ENCODE results near the gene GABRQ.
A peak's percentile ranks its signal among the peaks of the same experiment; 100 is the strongest.

Gene GABRQ

DNA sequence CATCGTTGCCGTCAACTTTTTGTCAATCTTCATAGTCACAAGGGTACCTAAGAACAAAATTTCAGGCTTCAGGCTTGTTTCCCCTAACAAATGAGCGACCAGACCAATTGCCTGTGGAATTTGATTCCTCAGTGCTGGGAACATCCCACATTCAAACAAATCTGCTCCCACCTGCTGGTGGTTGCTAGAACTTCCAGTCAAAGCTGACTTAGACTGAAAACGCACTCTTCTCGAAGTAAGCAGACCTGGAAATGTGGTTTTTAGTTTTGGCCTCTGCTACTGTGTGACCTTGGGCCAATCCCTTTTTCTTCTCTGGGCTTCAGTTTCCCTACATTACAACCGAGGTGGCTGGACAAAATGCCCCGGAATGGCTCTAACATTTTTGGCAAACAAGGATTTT lies 1.8 kb upstream of the GABRQ start:
- no peak overlapping the region for H3K9ac ChIP-seq (ENCODE audit: insufficient read length)
- TF ChIP-seq POLR2AphosphoS5 (IDR thresholded peaks at IDR 0.05; ENCODE audit: borderline replicate concordance, low read depth, low read length) (no peak), FOXP2 (optimal IDR thresholded peaks at IDR 0.05; ENCODE audit: control extremely low read depth, extremely low read length, insufficient read depth) (no peak), EZH2 (IDR thresholded peaks at IDR 0.05) (no peak)
- no peaks in the 10 kb centered on the region for H3K9me3 ChIP-seq (ENCODE audit: low read depth, low read length)
- no peaks in the 10 kb centered on the region for H3K36me3 ChIP-seq (ENCODE audit: insufficient read depth, low read length)
- H3K4me3 ChIP-seq, result no peak overlapping the region
- peak; percentile 45 for DNase-seq (ENCODE audit: low read depth, low spot score)
- H3K27ac ChIP-seq, result no peak overlapping the region

DNA sequence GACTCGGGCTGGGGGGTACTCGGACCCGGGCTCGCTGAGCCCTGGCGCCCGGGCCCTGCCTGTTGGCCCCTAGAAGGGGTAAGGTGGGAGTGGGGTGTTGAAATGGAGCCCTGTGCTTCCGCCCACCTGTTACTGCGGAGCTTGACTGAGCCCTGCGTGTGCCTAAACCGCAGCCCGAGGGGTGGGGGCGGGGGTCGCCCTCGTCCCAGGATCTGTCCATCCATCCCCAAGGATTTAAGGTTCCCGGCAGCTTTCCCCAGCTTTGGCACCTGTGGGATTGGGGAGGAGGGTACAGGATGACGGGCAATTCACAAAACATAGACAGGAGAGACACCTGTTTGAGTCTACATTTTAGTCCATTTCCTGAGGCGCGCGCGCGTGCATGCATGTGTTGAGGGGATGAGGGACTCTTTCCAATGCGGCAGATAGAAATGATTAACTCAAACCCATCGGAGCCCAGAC lies 779 bp downstream of the GABRQ start:
- H3K4me3 ChIP-seq, result peak overlapping the region; percentile 74

DNA sequence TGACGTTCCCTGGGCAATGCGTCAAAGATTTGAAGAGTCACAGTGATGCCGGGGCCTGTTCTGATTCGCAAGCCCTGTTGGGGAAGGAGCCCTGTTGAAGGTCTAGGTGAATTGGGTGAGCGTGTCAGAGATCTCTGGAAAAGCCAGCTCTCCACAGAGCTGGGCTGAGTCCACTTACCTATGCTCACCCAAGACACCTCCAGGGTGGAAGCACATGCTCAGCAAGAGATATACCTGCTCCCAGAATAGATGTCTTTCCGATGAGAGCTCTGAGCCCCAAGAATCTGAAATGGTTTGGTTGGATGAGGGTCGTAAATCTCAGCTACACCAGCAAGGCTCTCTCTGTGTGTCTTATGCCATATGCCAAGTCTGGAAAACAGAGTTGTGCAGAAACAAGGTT lies 1.7 kb downstream of the GABRQ start:
- H3K27ac ChIP-seq, result no peak overlapping the region
- no peaks in the 10 kb centered on the region for H3K36me3 ChIP-seq (ENCODE audit: insufficient read depth, low read length)
- DNase-seq (ENCODE audit: low read depth, low spot score), result no peak
- TF ChIP-seq POLR2AphosphoS5 (IDR thresholded peaks at IDR 0.05; ENCODE audit: borderline replicate concordance, low read depth, low read length) (no peak), FOXP2 (optimal IDR thresholded peaks at IDR 0.05; ENCODE audit: control extremely low read depth, extremely low read length, insufficient read depth) (no peak), EZH2 (IDR thresholded peaks at IDR 0.05) (no peak)
- no peaks in the 10 kb centered on the region for H3K9me3 ChIP-seq (ENCODE audit: low read depth, low read length)
- H3K4me3 ChIP-seq, result no peak overlapping the region
- H3K9ac ChIP-seq (ENCODE audit: insufficient read length), result no peak overlapping the region

More for the DNA sequence above, 779 bp downstream of the GABRQ start:
- no peak for DNase-seq (ENCODE audit: low read depth, low spot score)
- TF ChIP-seq FOXP2 (optimal IDR thresholded peaks at IDR 0.05; ENCODE audit: control extremely low read depth, extremely low read length, insufficient read depth), result no peak
- no peak for TF ChIP-seq POLR2AphosphoS5 (IDR thresholded peaks at IDR 0.05; ENCODE audit: borderline replicate concordance, low read depth, low read length)
- no peak for TF ChIP-seq EZH2 (IDR thresholded peaks at IDR 0.05)
- Histone ChIP-seq H3K9ac (ENCODE audit: insufficient read length) (no peak overlapping the region), H3K27ac (no peak overlapping the region), H3K36me3 (ENCODE audit: insufficient read depth, low read length) (no peaks in the 10 kb centered on the region), H3K9me3 (ENCODE audit: low read depth, low read length) (no peaks in the 10 kb centered on the region)

DNA sequence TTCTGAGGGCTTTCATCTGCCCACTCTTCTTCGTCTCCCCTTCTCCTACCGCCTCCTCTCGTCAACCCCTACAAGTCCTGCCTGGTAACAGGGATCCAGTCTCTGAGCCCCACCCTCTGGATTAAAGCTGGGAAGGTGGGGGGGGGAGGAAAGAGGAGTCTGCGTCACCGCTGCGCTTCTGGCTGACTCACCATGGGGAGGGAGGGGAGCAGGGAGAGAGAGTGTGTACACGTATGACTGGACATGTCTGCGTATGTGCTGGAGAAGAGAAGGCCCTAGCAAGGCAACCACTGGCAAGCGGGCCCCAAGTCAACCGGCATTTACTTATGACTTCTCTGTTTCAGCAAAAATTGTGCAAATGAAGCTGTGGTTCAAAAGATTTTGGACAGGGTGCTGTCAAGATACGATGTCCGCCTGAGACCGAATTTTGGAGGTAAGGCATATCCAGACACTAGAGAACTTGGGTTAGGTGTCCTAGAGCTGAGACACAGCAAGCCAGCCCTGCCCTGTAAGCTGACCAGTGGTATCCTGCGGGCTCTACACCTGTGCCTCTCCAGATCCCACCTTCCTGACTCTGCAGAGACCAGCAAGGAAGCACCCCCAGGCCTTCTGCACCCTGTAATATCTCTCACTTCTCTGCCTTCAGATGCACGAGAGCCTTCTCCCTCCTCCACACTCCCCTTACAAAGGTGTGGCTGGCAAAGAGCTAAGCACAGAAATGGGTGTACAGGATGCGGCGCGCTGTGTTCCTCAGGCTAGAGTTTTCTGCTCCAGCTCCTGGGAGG lies 2.5 kb downstream of the GABRQ start:
- Histone ChIP-seq H3K36me3 (ENCODE audit: insufficient read depth, low read length) (no peaks in the 10 kb centered on the region), H3K4me3 (no peak overlapping the region), H3K9ac (ENCODE audit: insufficient read length) (no peak overlapping the region), H3K9me3 (ENCODE audit: low read depth, low read length) (no peaks in the 10 kb centered on the region), H3K27ac (no peak overlapping the region)
- DNase-seq (ENCODE audit: low read depth, low spot score), result no peak
- TF ChIP-seq EZH2 (IDR thresholded peaks at IDR 0.05) (no peak), FOXP2 (optimal IDR thresholded peaks at IDR 0.05; ENCODE audit: control extremely low read depth, extremely low read length, insufficient read depth) (no peak), POLR2AphosphoS5 (IDR thresholded peaks at IDR 0.05; ENCODE audit: borderline replicate concordance, low read depth, low read length) (no peak)

DNA sequence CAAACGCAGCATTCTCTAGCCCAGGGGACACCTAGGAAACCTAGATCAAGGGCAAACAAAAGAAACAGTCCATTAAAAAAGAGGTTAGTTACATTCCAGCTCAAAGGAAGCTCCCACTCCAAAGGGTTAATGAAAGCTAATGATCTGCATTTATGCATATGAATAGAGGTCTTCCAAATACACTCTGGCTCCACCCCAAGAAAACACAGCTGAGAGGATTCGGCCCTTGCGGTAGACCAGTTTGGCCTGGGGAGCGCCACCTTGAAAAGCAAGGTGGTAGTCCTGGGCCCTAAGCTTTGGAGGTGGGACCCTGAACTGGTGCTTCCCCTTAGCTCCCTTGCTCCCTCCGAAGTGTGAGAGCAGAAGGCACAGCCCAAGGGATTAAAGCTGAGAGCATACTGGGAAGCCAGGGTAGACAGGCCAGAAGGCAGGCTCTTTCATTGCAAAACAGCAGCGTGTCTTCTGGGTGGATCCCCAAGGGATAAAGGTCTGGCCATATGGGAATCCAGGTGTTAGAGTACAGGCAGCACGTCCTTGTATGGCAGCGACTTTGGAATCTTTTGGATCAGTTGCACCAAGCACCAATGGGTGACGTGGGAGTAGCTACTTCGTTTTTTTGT lies 3.7 kb downstream of the GABRQ start:
- DNase-seq (ENCODE audit: low read depth, low spot score), result no peak
- no peak overlapping the region for H3K27ac ChIP-seq

DNA sequence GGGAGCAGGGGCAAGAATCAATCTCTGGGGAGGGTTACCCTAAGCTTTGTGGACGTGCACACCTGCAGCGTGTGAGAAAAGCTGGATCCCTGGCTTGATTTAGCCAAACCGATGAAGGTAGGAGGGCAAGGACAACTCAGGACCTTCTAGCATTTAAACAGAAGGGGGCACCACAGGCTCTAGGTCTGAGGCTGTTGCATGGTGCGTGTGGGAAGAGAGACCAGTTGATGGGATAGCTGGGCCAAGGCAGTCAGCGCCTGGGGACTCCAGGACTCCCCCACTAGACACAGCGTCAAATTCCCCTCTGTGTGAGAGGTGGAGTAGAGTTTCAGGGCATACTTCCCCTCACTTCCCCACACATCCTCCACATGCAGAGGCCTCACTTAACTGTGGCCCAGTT lies 4.3 kb downstream of the GABRQ start:
- no peaks in the 10 kb centered on the region for H3K36me3 ChIP-seq (ENCODE audit: insufficient read depth, low read length)
- H3K27ac ChIP-seq, result no peak overlapping the region
- H3K9ac ChIP-seq (ENCODE audit: insufficient read length), result no peak overlapping the region
- DNase-seq (ENCODE audit: low read depth, low spot score), result no peak
- TF ChIP-seq FOXP2 (optimal IDR thresholded peaks at IDR 0.05; ENCODE audit: control extremely low read depth, extremely low read length, insufficient read depth) (no peak), EZH2 (IDR thresholded peaks at IDR 0.05) (no peak), POLR2AphosphoS5 (IDR thresholded peaks at IDR 0.05; ENCODE audit: borderline replicate concordance, low read depth, low read length) (no peak)
- no peak overlapping the region for H3K4me3 ChIP-seq
- no peaks in the 10 kb centered on the region for H3K9me3 ChIP-seq (ENCODE audit: low read depth, low read length)

More for the DNA sequence above, 3.7 kb downstream of the GABRQ start:
- Histone ChIP-seq H3K4me3 (no peak overlapping the region), H3K9me3 (ENCODE audit: low read depth, low read length) (no peaks in the 10 kb centered on the region), H3K9ac (ENCODE audit: insufficient read length) (no peak overlapping the region), H3K36me3 (ENCODE audit: insufficient read depth, low read length) (no peaks in the 10 kb centered on the region)
- no peak for TF ChIP-seq POLR2AphosphoS5 (IDR thresholded peaks at IDR 0.05; ENCODE audit: borderline replicate concordance, low read depth, low read length)
- TF ChIP-seq FOXP2 (optimal IDR thresholded peaks at IDR 0.05; ENCODE audit: control extremely low read depth, extremely low read length, insufficient read depth), result no peak
- TF ChIP-seq EZH2 (IDR thresholded peaks at IDR 0.05), result no peak

DNA sequence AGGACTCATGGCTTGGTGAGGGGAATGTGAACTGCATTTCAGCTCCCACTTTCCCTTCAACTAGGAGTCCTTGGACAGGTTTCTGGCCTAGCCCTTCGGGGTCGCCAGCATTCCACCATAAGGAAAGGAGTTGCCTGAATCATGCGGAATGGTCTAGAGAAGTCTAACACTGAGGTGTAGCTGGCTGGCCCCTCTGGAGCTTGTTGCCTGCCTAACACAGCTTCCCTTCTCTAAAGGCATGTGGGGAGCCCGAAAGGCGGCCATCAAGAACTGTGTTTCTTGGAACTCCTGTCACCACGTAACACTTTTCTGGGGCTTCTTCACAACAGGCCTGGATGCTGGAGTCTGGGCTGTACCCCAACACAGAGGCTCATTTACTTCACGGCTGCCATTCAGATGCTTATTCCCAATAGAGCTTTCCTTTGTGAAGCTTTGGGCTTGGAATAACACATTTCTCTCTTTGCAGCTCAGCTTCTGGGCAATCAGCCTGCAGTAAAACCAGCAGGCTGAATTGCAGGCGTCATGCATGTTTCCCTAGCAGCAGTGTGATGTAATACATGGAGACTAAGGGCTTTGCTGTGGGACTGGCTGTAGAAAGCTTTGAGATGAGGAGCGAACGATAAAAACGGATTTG lies 5.4 kb downstream of the GABRQ start:
- no peak for TF ChIP-seq FOXP2 (optimal IDR thresholded peaks at IDR 0.05; ENCODE audit: control extremely low read depth, extremely low read length, insufficient read depth)
- no peak for TF ChIP-seq POLR2AphosphoS5 (IDR thresholded peaks at IDR 0.05; ENCODE audit: borderline replicate concordance, low read depth, low read length)
- TF ChIP-seq EZH2 (IDR thresholded peaks at IDR 0.05), result no peak
- Histone ChIP-seq H3K27ac (no peak overlapping the region), H3K9me3 (ENCODE audit: low read depth, low read length) (no peaks in the 10 kb centered on the region)

DNA sequence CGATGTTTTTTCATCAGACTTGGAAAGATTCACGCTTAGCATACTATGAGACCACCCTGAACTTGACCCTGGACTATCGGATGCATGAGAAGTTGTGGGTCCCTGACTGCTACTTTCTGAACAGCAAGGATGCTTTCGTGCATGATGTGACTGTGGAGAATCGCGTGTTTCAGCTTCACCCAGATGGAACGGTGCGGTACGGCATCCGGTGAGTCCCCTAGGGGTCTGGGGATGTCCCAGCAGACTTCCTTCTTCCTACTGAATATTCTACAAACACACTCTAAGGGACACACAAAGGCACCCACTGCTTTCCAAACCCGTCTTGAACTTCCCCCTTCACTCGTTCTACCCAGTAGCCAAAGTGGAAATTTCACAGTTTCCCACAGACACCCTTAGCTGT lies 9.3 kb downstream of the GABRQ start:
- TF ChIP-seq FOXP2 (optimal IDR thresholded peaks at IDR 0.05; ENCODE audit: control extremely low read depth, extremely low read length, insufficient read depth) (no peak), EZH2 (IDR thresholded peaks at IDR 0.05) (no peak), POLR2AphosphoS5 (IDR thresholded peaks at IDR 0.05; ENCODE audit: borderline replicate concordance, low read depth, low read length) (no peak)
- Histone ChIP-seq H3K4me3 (no peak overlapping the region), H3K9me3 (ENCODE audit: low read depth, low read length) (no peaks in the 10 kb centered on the region), H3K27ac (no peak overlapping the region), H3K9ac (ENCODE audit: insufficient read length) (no peak overlapping the region), H3K36me3 (ENCODE audit: insufficient read depth, low read length) (no peaks in the 10 kb centered on the region)
- DNase-seq (ENCODE audit: low read depth, low spot score), result no peak

More for the DNA sequence above, 5.4 kb downstream of the GABRQ start:
- Histone ChIP-seq H3K4me3 (no peak overlapping the region), H3K9ac (ENCODE audit: insufficient read length) (no peak overlapping the region), H3K36me3 (ENCODE audit: insufficient read depth, low read length) (no peaks in the 10 kb centered on the region)
- DNase-seq (ENCODE audit: low read depth, low spot score), result no peak

Measured in SK-N-MC (cell line).